C1 segment of cervical spinal cord (tissue), 14 donors: ENCODE results near the gene STARD9.
A peak's percentile ranks its signal among the peaks of the same experiment; 100 is the strongest.
"Not testable (repeated sequence)": the region's sequence is repeated elsewhere in the genome, so short reads cannot be mapped to it uniquely, and the experiment has no call there.

Experiments
- DNase-seq, 14 donors: peaks; one replicate each; lab custom pipeline; 2025; lab: John Stamatoyannopoulos, UW

Gene STARD9

DNA sequence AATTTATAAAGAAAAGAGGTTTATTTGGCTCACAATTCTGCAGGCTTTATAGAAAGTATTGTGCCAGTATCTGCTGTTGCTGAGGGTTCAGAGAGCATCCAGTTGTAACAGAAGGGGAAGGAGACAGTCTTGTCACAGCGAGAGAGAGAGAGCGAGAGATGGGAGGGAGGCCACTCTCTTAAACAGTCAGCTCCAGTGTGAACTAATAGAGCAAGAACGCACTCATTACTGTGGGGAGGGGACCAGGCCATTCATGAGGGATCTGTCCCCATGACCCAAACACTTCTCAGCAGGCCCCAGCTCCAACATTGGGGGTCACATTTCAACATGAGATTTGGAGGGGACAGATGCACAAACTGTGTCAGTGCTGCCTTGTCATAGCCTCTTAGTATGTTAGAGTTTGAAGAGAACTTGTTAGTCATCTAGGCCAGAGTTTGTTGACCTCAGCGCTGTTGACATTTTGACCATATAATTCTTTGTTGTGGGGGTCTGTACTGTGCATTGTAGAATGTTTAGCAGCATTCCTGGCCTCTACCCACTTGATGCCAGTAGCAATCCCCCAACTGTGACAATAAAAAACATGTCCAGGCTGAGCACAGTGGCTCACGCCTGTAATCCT lies 15.3 kb downstream of the STARD9 start:
- no peak for DNase-seq

DNA sequence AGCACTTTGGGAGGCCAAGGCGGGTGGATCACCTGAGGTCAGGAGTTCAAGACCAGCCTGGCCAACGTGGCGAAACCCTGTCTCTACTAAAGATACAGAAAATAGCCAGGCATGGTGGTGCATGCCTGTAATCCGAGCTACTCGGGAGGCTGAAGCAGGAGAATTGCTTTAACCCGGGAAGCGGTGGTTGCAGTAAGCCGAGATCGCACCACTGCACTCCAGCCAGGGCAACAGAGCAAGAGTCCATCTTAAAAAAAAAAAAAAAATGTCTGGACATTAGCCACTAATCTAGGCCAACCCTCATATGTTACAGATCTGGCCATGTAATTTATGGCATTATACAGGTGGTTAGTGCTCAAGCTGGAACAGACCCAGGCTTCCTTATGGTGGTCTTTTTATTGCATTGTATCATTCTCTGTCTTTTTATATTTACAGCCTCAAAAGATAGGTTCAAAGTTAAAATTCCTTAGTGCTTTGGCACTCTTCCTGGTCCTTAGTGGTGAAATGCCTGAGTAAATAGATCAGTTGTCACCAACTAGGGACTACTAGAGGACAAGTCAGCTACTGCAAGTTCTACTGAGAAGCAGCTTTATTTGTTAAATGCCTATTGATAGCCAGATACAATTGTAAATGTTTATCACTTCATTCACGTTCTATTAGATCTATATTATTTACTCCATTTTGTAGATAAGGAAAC lies 16.0 kb downstream of the STARD9 start:
- DNase-seq = no peak

DNA sequence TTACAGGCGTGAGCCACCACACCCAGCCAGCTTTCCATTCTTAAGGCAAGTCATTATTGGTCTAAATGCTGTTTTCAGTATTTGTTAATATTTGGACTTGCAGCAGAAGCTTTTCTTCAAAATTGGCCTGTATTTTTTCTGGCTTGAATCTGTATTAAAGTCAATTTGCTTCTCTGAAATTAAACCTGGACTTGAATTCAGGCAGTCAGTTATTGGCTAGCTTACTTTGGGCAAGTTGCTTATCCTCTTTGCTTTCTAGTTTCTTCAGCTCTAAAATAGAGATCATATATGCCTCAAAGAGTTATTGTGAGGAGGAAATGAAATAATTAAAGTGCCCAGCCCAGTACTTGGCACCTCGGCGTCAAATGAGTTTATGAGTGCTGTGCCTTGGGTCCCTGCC lies 17.3 kb downstream of the STARD9 start:
- no peak for DNase-seq

DNA sequence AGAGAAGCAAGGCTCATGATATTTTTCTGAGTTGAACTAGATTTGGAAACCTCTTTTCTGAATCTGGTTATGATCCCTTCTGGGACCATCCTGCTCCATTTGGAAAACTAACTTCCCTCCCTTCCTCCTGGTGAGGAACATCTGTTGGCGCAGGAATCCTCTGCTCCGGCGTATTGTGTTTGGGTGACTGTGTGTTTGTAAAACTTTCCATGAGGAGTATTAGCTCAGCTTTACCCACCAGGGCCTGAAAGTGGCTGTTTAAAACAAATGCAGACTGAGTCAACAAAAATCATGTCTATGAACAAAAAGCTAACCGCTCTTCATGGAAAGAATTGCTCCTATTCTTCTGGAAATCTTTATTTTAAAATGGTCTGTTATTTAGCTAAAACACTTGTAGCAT lies 17.7 kb downstream of the STARD9 start:
- no peak for DNase-seq

DNA sequence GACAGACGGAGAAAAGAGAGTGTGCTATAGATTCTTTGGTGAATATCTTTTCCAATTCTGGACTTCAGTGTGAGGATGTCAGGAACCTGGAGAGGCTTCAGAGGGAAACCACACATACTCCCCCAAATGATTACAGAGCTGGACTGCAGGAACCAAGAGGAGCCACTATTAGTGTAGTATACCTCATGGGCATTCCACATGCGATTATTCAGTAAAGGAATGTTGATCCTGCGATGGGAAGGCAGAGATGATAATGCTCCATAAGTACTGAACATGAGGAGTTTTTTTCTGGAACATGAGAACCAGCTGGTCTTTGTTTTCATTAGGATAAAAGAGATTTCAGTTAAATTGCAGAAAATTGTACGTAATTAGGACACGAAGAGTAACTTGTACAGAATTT lies 18.7 kb downstream of the STARD9 start:
- DNase-seq = no peak

DNA sequence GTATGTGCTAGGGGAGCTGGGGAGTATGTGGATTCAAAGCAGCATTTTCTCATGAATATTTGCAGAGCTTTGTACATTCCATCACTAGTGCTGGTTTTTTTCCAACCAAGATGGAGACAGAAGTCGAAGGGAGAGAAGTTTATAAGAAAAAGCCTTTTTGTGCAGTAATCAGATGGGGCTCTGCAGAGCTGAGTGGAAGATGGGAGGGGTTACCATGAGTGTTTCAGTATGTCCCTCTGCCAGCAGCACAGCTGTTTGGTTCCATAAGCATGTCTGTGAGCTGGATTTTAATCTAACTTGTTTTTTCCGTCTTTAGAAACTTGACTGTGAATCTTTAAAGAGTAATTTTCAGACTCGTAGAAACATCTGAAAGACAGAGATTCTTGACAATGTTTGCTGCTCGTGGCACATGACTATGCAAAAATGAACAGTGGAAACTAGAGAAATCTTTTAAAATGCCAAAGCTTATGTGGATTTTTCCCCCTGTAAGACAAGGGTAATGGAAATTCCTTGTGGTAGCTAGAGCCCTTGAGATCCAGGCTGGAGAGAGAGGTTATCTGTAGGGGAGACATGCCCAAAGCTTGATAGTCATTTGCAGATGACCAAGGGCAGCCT lies 20.3 kb downstream of the STARD9 start:
- no peak for DNase-seq

DNA sequence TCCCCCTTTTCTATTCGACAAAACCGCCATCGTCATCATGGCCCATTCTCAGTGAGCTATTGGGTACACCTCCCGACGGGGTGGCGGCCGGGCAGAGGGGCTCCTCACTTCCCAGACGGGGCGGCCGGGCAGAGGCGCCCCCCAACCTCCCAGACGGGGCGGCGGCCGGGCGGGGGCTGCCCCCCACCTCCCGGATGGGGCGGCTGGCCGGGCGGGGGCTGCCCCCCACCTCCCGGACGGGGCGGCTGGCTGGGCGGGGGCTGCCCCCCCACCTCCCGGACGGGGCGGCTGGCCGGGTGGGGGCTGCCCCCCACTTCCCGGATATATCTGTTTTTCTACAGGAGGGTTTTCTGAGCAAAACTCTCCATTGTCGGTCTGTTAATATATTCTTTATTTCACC lies 25.9 kb downstream of the STARD9 start:
- DNase-seq = not testable (repeated sequence)

DNA sequence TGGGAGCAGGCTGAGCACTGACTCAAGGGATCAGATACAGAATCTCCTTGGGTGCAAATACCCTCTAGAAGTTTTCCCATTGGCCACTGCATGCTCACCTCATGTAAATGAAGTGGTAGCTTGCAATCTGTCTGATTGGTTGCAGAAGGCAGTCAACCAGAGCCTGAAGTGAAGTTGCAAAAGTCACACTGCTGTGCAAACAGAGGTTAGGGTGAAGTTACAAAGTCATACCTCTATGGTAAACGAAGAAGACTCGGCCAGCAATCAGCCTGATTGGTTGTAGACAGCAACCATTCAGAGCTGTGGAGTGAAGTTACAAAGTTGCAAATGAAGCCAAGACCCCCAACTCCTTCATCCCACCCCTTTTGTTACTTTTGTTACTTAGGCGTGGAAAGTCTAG lies 27.1 kb downstream of the STARD9 start:
- no peak for DNase-seq

DNA sequence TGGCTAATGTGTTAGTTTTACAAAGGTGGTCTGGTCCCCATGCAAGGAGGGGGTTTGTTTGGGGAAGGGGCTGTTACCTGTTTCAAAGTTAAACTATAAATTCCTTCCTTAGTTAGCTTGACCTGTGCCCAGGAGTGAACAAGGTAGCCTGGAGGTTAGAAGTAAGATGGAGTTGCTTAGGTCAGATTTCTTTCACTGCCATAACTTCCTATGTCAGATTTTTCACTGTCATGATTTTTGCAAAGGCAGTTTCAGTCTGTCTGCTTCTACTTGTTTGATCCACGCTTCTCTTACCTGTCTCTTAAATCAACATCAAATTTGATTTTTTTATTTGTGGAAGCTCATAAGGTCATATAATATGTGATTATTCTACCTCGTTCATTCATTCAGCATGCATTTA lies 28.6 kb downstream of the STARD9 start:
- no peak for DNase-seq

DNA sequence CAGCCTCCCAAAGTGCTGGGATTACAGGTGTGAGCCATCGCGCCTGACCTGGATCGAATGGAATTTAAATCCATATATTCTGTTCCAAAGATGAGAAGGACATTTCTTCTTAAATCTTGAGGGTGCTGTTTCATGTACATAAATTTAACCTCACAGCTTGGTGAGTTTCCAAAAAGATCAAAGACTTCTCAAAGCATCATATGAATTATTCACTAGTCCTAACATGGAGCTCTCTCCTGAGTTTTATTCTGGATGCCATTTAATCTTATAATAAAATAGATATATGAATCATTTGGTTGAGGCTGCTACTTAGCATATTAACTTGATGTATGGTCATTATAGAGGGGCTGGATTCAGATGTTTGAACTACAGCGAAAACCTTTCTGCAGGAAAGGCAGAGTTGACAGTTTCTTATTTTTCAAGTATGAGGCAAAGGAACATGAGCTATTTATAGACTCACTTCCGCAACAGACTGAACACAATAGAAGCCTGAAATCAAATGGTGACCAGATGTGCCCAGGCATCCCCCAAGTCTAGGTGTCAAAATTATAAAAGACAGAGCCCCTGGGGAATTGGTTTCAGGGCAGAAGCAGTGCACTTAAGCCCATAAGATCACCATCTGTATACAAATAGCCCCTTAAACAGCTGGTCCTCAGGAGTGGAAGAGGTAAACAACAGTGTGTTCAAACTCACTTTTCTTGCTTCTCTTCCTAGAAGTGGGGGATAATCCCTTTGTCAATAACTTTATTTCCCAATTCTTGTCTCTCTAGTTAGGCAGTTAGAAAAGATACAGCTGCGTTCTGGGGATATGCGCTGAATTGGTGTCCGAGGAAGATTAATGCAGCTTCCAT lies 29.7 kb downstream of the STARD9 start:
- no peak for DNase-seq

DNA sequence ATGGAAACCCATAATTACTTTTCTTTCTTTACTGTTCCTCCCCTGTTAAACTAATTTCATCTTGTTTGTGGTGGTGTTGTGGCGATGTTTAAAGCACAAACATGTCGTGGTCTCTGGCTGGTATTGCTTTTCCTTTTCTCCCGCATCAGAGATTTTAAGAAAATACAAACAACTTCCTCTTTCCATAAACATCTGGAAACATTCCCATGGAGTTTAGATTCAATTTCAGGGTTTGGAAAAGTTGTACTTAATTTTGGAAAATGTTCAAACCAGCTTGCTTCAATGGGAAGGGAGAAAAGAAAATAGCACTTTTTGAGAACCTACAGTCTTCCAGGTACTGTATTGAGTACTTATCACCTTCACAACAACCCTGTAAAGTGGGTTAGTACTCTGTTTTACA lies 30.4 kb downstream of the STARD9 start:
- DNase-seq = no peak

DNA sequence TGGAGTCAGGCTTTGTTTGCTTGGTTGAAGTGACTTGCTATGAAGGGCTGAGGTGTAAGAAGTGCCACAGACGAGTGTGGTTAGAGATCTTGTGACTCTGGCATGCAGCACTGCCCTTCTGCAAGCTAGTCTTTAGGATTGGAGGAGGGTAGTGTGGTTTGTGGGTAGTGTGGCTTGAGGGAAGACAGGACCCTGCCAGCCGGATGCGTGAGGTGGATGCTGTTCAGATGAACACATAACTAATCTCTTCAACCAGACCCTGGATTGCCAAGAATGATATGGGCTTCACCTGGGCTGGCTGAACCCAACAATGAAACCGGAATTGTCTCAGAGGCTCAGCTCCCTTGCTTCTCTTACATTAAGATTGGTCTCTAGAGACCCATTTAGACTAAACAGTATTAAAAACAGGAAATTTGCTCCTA lies 32.7 kb downstream of the STARD9 start:
- peak in 1 of 14 donors; percentile 5 for DNase-seq

DNA sequence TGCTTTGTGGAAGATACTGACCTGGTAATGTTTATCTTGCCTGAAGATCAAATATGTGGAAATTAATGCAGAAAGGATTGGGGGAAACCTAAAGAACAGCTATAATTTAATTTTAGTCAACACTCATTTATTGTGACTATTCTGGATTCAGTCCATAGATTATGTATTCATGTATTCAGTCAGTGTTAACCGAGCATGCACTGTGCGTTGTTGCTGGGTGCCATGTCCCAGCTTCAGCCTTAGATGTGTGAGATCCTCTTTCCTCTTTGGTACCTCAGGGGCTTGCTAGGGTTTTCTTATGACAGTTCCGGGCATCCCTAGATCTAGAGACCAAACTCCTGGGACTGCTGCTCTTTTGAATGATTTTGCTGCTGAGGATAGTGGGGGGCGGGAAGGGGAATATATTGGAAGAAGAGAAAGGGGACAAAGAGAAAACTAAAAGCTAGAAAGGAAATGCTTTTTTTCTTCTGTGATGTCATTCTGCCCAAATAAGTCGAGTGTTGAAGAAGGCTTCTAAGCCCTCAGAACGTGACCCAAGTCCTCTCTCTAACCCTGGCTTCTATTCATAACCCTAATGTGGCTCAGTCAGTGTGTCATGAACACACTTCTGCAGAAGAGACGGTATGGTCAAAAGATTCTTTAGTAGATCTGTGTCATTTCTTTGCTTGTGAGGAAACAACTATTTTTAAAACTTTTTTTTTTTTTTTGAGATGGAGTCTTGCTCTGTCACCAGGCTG lies 33.5 kb downstream of the STARD9 start:
- no peak for DNase-seq

DNA sequence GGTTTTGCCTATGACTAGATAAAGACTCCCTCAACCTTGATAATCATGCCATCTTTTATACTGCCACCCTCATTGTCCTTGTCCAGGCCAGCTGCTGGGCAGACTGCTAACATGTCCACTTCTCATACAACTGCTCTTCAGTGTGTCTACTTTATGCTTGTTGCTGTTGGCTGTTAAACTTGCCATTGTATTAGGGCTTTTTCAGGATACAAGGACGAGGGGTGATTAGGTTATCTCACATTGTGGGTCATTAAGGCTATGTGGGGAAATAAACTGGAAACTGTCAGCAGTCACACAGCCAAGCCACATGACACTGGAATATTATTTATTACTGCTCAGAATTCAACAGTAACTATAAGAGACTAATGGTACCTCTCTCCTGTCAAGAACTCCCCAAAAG lies 36.1 kb downstream of the STARD9 start:
- no peak for DNase-seq

DNA sequence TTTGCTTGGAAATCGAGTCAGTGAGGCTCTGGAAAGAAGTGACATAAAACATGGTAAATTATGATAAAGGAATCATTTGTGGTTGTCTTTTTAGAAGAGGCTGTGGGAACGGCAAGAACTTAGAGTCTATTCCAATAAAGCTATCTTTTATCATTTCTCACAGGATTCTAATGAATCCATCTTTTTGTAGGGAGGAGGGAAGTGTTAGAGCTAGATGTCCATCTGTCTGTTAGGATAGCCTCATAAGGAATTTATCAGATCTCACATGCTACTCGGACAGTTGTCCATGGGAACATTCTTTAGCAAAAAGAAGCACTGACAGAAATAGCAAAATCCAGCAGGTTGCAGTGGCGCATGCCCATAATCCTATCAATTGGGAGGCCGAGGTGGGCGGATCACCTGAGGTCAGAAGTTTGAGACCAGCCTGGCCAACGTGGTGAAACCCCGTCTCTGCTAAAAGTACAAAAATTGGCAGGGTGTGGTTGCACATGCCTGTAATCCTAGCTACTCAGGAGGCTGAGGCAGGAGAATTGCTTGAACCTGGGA lies 37.0 kb downstream of the STARD9 start:
- no peak for DNase-seq

DNA sequence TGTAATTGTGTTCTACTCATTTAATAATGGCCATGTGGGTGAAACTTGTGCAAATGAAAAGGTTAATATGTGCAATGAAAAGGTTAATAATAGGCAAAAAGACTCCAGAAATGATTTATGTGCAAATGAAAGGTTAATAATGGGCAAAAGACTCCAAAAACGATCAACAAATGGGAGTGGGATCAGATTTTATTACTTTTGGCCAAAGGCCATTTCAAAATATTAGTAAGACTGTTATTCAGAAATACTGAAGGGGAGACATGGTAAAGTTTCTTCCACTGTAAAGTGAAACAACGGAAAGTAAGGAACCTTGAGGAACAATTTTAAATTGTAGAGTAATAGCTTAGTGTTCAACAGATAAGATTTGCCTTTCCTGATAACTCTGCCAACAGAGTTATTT lies 40.7 kb downstream of the STARD9 start:
- no peak for DNase-seq

DNA sequence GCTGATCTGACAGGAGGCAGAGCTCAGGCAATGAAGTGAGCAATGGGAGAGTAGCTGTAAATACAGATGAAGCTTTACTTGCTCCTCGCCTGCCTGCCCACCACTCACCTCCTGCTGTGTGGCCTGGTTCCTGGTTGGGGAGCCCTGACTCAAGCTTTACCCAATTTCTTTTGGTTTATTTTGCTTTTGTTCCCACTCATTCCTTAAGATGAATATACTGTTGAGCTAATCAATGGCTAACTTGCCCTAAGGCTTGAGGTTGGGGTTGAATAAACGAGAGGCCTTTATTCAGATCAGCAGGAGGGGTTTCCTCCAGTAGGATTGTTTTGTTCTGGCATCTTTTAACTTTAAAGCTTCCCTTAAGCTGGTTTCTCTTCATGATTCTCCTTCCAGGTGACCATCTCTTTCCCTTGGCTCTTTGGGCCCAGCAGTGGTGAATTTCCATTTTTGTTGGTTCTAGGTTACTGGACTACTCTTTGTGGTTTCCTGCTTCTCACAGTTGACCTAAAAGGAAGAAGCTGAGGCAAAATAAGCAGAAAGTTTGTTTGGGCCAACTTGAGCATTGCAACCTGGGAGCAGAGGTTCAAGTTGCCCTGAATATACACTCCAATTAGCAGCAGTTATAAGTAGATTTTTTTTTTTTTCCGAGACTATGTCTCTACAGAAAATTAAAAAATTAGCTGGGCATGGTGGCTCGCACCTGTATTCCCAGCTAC lies 44.4 kb downstream of the STARD9 start:
- DNase-seq = no peak

DNA sequence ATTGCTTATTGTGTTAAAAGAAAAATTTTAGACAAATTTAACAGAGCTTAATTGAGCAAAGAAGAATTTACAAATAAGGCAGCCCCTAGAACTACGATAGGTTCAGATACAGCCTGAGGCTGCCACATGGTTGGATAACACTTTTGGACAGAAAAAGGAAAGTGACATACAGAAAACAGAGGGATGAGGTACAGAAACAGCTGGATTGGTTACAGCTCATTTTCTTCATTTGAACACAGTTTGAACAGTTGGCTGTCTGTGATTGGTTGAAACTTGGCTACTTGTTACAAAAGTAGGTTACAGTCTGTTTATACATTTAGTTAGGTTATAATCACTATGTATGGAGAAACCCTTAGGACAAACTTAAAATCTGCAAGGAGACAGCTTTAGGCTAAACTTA lies 46.0 kb downstream of the STARD9 start:
- no peak for DNase-seq

DNA sequence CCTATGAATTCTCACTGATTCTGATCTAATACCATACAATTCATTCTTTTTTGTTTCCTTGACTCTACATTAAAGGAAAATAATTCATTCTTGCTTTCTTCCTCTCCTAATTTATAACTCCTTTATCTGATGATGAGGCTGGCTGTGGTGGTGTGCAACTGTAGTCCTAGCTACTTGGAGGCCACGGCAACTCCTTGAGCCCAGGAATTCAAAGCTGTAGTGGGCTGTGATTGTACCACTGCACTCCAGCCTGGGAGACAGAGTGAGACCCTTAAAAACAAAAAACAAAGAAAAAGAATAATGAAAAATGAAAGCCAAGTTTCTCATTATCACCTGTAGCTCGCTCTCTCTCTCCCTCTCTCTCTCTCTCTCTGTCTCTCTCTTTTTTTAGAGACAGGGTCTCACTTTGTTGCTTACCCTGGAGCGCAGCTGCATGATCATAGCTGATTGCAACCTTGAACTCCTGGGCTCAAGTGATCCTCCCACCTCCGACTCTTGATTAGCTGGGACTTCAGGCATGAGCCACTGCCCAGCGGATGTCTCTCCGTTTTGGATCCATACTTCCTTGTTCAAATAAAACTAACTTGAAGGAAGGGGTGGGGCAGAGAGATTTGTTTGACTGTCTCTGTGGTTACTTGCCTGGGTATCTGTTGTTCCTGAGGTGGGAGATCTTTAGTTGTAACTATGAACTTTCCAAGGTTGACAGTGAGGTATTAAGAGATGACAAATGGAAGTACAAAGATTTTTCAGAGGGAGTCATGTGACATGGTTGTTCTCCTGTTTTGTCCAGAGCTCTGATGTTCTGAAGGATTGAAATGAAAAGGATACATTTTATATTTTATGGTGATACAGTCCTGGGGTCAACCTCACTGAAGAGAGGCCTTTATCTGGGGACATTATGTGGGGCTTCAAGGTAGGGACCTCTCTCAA lies 46.9 kb downstream of the STARD9 start:
- DNase-seq = no peak

DNA sequence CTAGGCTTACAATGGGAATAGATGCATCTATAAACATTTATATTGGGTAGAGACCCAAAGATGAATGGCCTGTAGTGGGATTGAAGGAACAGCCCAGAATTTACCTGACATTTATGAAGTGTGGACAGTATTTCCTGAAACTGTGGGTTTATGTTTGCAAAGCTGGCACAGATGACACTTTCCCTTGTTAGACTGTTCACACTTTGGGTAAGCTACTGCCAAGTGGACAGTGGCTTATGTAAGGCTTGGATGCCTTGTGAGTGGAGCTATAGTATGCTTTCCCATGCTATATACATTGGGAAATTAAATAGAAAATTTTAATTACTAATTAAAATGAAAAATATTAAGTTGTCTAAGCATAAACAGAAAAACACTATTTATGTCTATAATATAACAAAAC lies 48.5 kb downstream of the STARD9 start:
- DNase-seq = peak in 1 of 14 donors; percentile 2
